ENCODE measurements around the gene CALCOCO1. TPM values are rescaled to one million over a fixed set of nuclear protein-coding genes. Genes with fewer than 3 reads are reported as not detected.
A peak's percentile ranks its signal among the peaks of the same experiment; 100 is the strongest.

The CALCOCO1 gene
- total and polyA plus RNA-seq, 2 of the 13 experiments (the other 11 are each of a cell fraction or from before 2014, with no cell fraction given): 7.7 to 47.7 TPM

DNA sequence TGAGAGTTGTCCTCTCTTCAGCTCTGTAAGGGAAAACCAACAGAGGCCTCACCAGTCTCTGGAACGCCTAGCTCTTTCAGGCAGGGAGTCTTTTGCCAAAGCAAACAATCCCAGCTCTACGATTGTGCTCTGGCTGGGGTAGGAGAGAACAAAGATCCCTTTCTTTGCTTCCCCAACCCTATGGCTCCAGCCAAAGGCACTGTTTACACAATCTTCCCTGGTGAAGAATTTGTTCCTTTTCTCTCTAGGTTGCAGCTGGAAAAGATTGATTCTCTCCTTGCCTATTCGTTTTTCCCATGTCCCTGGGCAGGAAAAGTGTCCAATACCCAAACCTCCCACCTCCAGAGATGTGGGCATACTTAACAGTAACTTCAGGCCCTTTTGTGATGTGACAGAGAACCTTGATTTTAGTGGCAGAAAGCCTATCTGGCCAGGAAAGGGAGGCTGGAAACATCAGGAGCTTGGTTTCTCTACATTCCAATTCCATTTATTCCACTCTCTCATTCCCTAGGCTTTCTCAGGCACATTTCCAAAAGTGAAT lies 68.2 kb downstream of the CALCOCO1 start (continued):
- TF ChIP-seq, protein P1, sequence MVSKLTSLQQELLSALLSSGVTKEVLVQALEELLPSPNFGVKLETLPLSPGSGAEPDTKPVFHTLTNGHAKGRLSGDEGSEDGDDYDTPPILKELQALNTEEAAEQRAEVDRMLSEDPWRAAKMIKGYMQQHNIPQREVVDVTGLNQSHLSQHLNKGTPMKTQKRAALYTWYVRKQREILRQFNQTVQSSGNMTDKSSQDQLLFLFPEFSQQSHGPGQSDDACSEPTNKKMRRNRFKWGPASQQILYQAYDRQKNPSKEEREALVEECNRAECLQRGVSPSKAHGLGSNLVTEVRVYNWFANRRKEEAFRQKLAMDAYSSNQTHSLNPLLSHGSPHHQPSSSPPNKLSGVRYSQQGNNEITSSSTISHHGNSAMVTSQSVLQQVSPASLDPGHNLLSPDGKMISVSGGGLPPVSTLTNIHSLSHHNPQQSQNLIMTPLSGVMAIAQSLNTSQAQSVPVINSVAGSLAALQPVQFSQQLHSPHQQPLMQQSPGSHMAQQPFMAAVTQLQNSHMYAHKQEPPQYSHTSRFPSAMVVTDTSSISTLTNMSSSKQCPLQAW (CRISPR knock-in tag; IDR thresholded peaks at IDR 0.05): no peak
- TF ChIP-seq ZNF260 (CRISPR knock-in tag; IDR thresholded peaks at IDR 0.05; ENCODE audit: borderline replicate concordance, low read depth) (no peak), ZNF563 (CRISPR knock-in tag; IDR thresholded peaks at IDR 0.05) (no peak), ZNF205 (CRISPR knock-in tag; IDR thresholded peaks at IDR 0.05) (0 out of 2 replicates have a peak, but pooled peaks have one; percentile 15), ZNF354B (CRISPR knock-in tag; IDR thresholded peaks at IDR 0.05) (no peak), KDM6A (CRISPR knock-in tag; IDR thresholded peaks at IDR 0.05; ENCODE audit: low read depth) (no peak; the same call in 1 of the 2 replicates), ATF7 (IDR thresholded peaks at IDR 0.05) (no peak), ATF7 (CRISPR knock-in tag; IDR thresholded peaks at IDR 0.05) (no peak), MXD4 (CRISPR knock-in tag; IDR thresholded peaks at IDR 0.05) (no peak), RBM22 (optimal IDR thresholded peaks at IDR 0.05; ENCODE audit: low read length) (no peak), SP2 (CRISPR knock-in tag; IDR thresholded peaks at IDR 0.05) (no peak), ZNF136 (CRISPR knock-in tag; IDR thresholded peaks at IDR 0.05; ENCODE audit: low read depth) (no peak)
- TF ChIP-seq, protein P2, sequence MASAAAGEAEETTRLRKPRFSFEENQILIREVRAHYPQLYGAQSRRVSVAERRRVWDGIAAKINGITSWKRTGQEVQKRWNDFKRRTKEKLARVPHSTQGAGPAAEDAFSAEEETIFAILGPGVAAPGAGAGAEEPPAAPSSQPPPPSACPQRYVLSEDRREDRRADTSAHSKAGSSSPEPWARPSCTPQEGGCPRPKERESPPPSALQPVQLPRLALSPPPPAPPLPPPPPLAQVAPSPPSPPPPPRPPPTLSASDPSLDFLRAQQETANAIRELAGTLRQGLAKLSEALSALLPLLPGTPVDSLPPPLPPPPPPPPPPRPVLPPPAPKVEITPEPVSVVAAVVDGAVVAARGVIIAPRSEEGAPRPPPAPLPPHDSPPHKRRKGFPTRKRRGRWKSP (CRISPR knock-in tag; IDR thresholded peaks at IDR 0.05): 0 out of 2 replicates have a peak, but pooled peaks have one; percentile 31
- TF ChIP-seq, protein P3, sequence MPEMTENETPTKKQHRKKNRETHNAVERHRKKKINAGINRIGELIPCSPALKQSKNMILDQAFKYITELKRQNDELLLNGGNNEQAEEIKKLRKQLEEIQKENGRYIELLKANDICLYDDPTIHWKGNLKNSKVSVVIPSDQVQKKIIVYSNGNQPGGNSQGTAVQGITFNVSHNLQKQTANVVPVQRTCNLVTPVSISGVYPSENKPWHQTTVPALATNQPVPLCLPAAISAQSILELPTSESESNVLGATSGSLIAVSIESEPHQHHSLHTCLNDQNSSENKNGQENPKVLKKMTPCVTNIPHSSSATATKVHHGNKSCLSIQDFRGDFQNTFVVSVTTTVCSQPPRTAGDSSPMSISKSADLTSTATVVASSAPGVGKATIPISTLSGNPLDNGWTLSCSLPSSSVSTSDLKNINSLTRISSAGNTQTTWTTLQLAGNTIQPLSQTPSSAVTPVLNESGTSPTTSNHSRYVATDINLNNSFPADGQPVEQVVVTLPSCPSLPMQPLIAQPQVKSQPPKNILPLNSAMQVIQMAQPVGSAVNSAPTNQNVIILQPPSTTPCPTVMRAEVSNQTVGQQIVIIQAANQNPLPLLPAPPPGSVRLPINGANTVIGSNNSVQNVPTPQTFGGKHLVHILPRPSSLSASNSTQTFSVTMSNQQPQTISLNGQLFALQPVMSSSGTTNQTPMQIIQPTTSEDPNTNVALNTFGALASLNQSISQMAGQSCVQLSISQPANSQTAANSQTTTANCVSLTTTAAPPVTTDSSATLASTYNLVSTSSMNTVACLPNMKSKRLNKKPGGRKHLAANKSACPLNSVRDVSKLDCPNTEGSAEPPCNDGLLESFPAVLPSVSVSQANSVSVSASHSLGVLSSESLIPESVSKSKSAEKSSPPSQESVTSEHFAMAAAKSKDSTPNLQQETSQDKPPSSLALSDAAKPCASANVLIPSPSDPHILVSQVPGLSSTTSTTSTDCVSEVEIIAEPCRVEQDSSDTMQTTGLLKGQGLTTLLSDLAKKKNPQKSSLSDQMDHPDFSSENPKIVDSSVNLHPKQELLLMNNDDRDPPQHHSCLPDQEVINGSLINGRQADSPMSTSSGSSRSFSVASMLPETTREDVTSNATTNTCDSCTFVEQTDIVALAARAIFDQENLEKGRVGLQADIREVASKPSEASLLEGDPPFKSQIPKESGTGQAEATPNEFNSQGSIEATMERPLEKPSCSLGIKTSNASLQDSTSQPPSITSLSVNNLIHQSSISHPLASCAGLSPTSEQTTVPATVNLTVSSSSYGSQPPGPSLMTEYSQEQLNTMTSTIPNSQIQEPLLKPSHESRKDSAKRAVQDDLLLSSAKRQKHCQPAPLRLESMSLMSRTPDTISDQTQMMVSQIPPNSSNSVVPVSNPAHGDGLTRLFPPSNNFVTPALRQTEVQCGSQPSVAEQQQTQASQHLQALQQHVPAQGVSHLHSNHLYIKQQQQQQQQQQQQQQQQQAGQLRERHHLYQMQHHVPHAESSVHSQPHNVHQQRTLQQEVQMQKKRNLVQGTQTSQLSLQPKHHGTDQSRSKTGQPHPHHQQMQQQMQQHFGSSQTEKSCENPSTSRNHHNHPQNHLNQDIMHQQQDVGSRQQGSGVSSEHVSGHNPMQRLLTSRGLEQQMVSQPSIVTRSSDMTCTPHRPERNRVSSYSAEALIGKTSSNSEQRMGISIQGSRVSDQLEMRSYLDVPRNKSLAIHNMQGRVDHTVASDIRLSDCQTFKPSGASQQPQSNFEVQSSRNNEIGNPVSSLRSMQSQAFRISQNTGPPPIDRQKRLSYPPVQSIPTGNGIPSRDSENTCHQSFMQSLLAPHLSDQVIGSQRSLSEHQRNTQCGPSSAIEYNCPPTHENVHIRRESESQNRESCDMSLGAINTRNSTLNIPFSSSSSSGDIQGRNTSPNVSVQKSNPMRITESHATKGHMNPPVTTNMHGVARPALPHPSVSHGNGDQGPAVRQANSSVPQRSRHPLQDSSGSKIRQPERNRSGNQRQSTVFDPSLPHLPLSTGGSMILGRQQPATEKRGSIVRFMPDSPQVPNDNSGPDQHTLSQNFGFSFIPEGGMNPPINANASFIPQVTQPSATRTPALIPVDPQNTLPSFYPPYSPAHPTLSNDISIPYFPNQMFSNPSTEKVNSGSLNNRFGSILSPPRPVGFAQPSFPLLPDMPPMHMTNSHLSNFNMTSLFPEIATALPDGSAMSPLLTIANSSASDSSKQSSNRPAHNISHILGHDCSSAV (CRISPR knock-in tag; IDR thresholded peaks at IDR 0.05; ENCODE audit: borderline replicate concordance): no peak
- TF ChIP-seq, protein P4, sequence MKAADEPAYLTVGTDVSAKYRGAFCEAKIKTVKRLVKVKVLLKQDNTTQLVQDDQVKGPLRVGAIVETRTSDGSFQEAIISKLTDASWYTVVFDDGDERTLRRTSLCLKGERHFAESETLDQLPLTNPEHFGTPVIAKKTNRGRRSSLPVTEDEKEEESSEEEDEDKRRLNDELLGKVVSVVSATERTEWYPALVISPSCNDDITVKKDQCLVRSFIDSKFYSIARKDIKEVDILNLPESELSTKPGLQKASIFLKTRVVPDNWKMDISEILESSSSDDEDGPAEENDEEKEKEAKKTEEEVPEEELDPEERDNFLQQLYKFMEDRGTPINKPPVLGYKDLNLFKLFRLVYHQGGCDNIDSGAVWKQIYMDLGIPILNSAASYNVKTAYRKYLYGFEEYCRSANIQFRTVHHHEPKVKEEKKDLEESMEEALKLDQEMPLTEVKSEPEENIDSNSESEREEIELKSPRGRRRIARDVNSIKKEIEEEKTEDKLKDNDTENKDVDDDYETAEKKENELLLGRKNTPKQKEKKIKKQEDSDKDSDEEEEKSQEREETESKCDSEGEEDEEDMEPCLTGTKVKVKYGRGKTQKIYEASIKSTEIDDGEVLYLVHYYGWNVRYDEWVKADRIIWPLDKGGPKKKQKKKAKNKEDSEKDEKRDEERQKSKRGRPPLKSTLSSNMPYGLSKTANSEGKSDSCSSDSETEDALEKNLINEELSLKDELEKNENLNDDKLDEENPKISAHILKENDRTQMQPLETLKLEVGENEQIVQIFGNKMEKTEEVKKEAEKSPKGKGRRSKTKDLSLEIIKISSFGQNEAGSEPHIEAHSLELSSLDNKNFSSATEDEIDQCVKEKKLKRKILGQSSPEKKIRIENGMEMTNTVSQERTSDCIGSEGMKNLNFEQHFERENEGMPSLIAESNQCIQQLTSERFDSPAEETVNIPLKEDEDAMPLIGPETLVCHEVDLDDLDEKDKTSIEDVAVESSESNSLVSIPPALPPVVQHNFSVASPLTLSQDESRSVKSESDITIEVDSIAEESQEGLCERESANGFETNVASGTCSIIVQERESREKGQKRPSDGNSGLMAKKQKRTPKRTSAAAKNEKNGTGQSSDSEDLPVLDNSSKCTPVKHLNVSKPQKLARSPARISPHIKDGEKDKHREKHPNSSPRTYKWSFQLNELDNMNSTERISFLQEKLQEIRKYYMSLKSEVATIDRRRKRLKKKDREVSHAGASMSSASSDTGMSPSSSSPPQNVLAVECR (CRISPR knock-in tag; IDR thresholded peaks at IDR 0.05; ENCODE audit: borderline replicate concordance): 0 out of 2 replicates have a peak, but pooled peaks have one; percentile 32

Data from HepG2 (cell line).